DMS 273 (cell line): ENCODE measurements around the gene TRAPPC12.

Experiments used
- DNase-seq: peaks from one replicate; lab custom pipeline; 2025; ENCODE audit not compliant: unreplicated experiment; lab: John Stamatoyannopoulos, UW

Gene TRAPPC12

GRCh38 chr2:3405876-3406275 is 26.4 kb downstream of the TRAPPC12 start:
- no peak for DNase-seq

- no peak for DNase-seq
Observed at GRCh38 chr2:3406501-3406900, 27.0 kb downstream of the TRAPPC12 start.

GRCh38 chr2:3408781-3409180 is 29.3 kb downstream of the TRAPPC12 start:
- no peak for DNase-seq

GRCh38 chr2:3409627-3410170 is 30.2 kb downstream of the TRAPPC12 start:
- DNase-seq: no peak

GRCh38 chr2:3411103-3411502 is 31.6 kb downstream of the TRAPPC12 start:
- no peak for DNase-seq

DNA sequence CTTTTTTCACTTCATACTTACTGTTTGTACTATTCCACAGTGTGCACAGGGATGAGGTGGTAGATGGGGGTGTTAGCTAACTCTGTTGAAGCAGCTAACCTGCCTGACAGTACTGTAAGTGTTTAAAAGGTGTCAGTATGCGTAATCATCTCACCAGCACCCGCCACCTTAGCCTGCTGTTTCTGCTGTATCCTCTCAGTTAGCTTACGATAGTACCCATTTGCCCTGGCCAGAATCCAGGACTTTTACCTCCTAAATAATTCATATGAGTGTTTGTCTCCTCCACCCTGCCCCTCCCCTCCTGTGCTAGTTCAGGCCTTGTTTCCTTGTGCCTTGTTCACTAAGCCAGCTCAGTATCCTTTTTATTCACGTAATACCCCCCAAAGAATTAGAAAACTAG is 34.2 kb downstream of the TRAPPC12 start:
- DNase-seq: peak; percentile 6

GRCh38 chr2:3414133-3414860 is 34.8 kb downstream of the TRAPPC12 start:
- no peak for DNase-seq

GRCh38 chr2:3418766-3419404 is 39.4 kb downstream of the TRAPPC12 start:
- no peak for DNase-seq

DNA sequence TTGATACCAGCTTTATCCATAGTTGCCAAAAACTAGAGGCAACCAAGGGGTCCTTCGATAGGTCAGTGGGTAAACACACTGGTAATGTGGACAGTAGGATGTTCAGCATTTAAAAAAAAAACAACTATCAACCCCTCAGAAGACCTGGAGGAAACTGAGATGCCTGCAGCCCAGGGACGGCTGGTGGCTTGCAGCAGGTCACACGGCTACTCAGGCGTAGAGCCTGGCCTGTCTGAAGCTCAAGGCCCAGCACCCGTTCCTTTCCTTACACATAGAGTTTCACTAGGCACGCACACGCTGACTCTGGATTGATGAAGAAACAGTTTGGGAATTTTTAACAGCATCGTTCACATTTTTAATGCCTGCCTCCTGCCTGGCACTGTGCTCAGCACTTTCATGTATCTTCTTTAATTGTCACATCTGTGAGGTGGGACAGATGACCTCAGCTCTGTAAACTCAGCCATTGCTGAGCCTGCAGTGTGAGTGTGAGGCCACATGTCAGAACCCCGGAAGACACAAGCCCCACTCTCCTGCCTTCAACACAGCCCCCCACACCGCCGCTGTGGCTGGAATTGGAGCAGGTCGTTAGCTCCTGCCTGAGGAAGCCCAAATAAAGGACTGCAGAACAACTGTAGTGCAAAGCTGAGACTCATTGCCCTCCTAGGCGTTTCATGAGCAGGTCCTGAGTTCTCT is 40.7 kb downstream of the TRAPPC12 start:
- no peak for DNase-seq

GRCh38 chr2:3420769-3421397 is 41.4 kb downstream of the TRAPPC12 start:
- DNase-seq: no peak

- DNase-seq: no peak
Observed at GRCh38 chr2:3421580-3421979, 42.1 kb downstream of the TRAPPC12 start.

GRCh38 chr2:3422161-3422779 is 42.8 kb downstream of the TRAPPC12 start:
- DNase-seq: no peak

DNA sequence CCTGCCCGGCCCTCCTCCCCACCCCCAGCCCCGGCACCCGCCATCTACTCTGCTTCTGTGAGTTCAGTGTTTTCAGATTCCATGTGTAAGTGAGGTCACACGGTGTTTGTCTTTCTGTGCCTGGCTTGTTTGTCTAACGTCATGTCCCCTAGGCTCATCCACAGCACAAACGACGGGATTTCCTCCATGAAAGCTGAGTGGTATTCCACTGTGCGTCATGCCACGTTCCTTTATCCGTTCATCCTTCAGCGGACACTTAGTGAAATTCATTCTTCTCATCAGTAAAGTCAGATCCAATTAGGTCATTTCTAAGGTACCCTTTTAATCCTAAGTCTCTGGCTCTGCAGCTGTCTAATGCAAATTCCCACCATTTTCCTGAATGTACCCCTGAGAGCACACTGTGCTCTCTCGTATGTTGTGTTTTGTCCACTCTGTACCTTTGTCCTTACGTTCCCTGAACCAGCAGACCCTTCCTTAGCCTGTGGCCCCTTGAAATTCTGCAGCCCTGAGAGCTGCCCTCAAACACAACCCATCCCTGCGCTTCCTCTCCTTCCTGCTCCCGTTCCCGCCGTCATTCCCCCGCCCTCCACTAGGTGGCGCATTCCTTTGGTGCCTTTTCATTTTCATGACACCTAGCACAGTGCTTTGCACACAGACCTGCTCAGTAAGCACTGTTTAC is 44.1 kb downstream of the TRAPPC12 start:
- DNase-seq: peak; percentile 73

GRCh38 chr2:3424171-3424795 is 44.8 kb downstream of the TRAPPC12 start:
- no peak for DNase-seq

DNA sequence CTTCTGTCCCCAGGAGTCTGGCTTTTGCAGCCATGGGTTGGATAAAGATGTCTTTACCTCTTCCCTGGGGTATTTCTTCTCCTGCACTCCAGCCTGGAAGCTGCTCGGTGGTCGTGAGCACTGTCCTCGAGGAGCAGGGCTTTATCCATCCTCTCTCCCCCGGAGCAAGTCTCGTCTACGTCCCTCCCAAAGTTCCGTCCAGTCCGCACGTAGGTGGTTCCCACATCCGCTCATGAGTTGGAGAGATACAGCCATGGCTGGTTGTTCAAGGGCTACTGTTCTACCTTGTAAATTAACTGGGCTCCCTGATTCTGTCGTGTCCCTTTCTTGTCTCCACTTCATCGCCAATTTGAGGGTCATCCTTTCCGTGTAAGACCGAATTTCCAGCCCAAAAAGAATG is 47.1 kb downstream of the TRAPPC12 start:
- no peak for DNase-seq

DNA sequence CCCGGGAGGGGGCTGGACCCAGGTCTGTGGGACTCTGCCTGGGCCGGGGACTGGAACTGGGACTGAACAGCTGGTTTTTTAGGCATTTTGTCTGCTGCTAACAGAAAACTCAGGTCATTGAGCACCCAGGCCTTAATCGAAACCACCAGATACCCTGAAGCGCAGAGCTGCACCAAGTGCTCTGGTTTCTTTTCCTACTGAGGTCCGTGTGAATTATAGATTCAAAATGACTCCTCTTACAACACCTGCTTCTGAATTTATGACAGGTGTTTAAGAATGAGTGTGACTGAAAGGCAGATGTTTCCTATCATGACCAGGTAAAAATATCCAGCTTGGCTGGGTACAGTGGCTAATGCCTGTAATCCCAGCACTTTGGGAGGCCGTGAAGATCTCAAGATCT is 47.8 kb downstream of the TRAPPC12 start:
- no peak for DNase-seq

DNA sequence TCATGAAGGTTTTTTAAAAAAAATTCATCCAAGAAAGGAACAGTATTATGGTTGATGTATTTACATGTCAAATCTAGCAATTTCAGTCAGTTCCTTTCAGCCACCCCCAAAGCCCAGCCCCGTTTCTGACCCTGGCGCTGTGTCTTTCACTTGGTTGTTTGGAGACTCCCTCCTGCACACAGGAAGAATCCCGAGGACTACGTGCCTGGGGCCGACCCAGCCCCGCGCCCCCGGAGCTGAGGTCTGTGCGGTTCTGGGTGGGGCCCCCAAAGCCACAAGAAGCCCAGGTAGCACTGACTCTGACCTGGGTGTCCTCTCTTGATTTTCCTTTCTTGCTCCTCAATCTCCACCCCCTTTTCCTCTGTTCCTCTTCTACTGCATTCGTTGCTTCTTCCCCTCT is 49.1 kb downstream of the TRAPPC12 start:
- DNase-seq: no peak

DNA sequence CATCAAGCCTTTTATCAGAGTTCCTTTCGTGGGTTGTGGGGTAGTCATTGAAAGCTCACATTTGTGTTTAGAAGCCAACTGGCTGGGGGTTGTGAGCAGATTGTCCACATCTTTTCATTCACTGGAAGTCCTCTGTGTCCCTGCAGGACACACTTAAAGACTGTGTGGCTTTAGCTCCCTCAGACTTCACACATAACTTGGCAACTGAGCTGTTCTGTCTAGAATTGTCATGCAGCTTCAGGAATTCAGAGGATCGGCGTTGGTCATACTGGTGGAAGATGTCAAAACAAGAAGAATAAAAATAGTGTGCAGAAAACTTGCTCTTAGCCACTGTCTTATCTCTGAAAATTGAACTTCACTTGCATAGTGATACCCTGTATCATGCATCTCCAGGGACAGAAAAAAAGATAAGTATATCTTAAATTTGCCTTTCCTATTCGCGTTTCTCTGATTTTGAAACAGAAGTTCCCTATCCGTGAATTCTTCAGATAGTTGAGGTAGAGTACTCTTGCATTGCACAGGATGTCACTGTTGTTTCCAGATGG is 49.6 kb downstream of the TRAPPC12 start:
- DNase-seq: no peak

GRCh38 chr2:3430172-3430571 is 50.7 kb downstream of the TRAPPC12 start:
- DNase-seq: no peak
